ENCODE data around the gene ZNF219.

The ZNF219 gene

DNA sequence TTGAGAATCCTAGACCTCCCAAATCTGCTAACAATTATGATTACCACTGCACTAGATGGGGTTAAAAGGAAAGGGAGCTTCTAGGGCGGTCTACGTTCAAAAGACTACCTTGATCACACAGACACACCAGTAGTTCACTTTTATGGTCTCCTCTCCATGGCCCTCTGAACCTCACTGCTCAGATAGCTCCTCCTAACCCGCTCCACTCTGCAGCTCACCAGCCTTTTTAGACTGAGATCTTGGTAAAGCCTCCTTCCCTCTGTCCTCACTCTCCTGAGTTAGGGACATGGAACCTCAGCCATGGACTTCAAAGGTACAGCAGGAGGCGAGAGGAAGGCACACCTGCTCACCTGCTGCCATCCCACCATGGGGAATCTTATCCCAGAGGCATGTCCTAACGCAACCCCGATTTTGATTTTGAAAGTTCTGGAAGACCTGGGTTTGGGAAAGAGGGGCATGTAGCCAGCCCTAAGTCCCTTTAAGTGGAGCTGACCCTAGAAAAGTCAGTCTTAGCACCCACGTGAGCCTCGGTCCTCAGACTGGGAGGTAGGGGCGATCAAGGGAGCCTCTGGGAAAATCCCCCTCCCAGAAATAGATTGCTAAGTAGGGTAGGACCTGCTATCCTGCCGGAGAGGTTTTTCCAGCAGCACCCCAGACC lies 1.3 kb downstream of the ZNF219 start:
- TF ChIP-seq, protein P1, sequence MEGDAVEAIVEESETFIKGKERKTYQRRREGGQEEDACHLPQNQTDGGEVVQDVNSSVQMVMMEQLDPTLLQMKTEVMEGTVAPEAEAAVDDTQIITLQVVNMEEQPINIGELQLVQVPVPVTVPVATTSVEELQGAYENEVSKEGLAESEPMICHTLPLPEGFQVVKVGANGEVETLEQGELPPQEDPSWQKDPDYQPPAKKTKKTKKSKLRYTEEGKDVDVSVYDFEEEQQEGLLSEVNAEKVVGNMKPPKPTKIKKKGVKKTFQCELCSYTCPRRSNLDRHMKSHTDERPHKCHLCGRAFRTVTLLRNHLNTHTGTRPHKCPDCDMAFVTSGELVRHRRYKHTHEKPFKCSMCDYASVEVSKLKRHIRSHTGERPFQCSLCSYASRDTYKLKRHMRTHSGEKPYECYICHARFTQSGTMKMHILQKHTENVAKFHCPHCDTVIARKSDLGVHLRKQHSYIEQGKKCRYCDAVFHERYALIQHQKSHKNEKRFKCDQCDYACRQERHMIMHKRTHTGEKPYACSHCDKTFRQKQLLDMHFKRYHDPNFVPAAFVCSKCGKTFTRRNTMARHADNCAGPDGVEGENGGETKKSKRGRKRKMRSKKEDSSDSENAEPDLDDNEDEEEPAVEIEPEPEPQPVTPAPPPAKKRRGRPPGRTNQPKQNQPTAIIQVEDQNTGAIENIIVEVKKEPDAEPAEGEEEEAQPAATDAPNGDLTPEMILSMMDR (IDR thresholded peaks at IDR 0.05; ENCODE audit: low read depth, low read length, missing control alignments): no peak
- no peak overlapping the region for H3K4me3 ChIP-seq (ENCODE audit: low read depth, low read length)
- DNase-seq (ENCODE audit: low read depth): no peak

DNA sequence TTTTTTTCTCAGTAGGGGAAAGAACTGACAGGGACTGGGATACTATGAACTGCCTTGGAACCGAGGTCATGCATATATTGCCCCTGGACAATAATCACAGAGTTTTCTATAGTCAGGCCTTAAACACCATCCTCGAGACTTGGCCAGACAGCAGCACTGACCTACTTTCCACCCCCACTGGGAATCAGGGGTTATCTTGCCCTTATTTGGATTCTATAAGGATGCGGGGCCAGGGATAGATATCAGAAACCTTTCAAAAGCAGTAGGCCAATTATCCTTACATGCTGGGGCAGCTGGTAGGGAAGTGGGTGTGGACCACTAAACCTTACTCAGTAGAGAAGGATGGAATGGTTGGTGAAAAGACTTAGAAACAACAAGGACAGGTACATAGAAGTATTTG lies 2.0 kb downstream of the ZNF219 start:
- no peak overlapping the region for H3K4me3 ChIP-seq (ENCODE audit: low read depth, low read length)
- no peak for DNase-seq (ENCODE audit: low read depth)
- TF ChIP-seq, protein P1 (IDR thresholded peaks at IDR 0.05; ENCODE audit: low read depth, low read length, missing control alignments): no peak

- TF ChIP-seq, protein P1 (IDR thresholded peaks at IDR 0.05; ENCODE audit: low read depth, low read length, missing control alignments): no peak
- DNase-seq (ENCODE audit: low read depth): no peak
- no peak overlapping the region for H3K4me3 ChIP-seq (ENCODE audit: low read depth, low read length)
Observed at GRCh38 chr14:21095430-21096205, 2.8 kb downstream of the ZNF219 start.

GRCh38 chr14:21093769-21094681 lies 4.4 kb downstream of the ZNF219 start:
- H3K4me3 ChIP-seq (ENCODE audit: low read depth, low read length): no peak overlapping the region
- no peak for DNase-seq (ENCODE audit: low read depth)
- TF ChIP-seq, protein P1 (IDR thresholded peaks at IDR 0.05; ENCODE audit: low read depth, low read length, missing control alignments): peak; percentile 30

DNA sequence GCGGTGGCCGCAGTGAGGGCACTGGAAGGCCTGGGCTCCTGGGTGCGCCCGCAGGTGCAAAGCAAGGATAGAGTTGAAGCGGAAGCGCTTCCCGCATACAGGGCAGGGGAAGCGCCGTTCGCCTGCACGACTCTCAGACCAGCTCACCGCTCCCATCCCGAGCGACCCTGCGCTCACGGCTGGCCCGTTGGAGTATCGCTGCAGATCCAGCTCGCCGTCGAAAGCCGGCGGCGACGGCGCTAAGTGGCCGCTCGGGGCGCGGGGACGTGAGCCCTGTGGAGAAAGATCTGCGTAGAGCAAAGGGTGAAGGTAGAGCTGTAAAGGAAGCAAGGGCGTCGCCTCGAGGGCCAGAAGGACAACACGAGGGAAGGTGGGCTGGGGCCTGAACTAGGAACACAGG lies 5.4 kb downstream of the ZNF219 start:
- TF ChIP-seq, protein P1 (IDR thresholded peaks at IDR 0.05; ENCODE audit: low read depth, low read length, missing control alignments): no peak
- DNase-seq (ENCODE audit: low read depth): no peak
- H3K4me3 ChIP-seq (ENCODE audit: low read depth, low read length): no peak overlapping the region

- no peak for DNase-seq (ENCODE audit: low read depth)
- H3K4me3 ChIP-seq (ENCODE audit: low read depth, low read length): no peak overlapping the region
- TF ChIP-seq, protein P1 (IDR thresholded peaks at IDR 0.05; ENCODE audit: low read depth, low read length, missing control alignments): peak; percentile 100
Observed at GRCh38 chr14:21092273-21093011, 6.0 kb downstream of the ZNF219 start.

Data from GM12864 (cell line).